ENCODE data around the gene KCTD7.
"Not testable (repeated sequence)": the region's sequence is repeated elsewhere in the genome, so short reads cannot be mapped to it uniquely, and the experiment has no call there.

KCTD7 gene

DNA sequence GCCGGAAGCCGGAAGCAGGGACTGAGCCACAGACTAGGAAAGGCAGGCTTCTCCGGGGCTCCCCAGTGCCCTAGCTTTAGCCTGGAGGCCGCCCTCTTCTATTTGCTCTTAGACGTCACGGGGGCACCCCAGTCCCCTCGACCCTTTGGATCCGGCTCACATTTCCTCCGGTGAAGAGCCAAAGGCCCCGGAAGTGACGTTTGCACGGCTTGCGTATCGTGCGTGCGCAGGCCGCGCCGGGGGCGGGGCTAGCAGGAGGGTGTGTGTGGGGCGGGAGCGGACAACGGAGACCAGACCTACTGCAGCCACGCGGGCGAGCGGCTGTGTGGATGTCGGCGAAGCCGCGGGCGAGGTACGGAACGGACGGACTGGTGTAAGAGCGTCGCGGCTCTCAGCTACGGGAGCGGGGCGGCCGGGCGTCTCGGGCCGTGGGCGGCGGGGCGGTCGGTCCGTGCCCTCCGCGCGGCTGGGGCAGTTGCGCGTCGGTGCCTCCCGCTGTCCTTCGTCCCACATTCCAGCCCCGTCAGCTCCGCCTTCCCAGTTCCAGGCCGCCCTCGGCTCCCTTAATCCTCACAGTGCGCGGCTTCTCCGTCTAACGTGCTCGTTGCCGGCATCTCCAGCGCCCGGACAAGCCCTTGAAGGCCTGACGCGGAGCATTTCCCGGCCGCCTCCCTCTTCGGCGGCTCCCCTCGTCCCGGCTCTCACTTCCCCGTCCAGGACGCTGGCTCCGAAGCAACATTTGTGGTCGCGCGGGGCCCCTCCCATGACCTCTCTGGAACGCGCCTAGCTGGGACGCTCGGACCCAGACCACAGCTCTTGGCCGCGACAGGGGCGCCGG lies 25.8 kb downstream of the KCTD7 start:
- DNase-seq (ENCODE audit: low spot score), result peak; percentile 98

DNA sequence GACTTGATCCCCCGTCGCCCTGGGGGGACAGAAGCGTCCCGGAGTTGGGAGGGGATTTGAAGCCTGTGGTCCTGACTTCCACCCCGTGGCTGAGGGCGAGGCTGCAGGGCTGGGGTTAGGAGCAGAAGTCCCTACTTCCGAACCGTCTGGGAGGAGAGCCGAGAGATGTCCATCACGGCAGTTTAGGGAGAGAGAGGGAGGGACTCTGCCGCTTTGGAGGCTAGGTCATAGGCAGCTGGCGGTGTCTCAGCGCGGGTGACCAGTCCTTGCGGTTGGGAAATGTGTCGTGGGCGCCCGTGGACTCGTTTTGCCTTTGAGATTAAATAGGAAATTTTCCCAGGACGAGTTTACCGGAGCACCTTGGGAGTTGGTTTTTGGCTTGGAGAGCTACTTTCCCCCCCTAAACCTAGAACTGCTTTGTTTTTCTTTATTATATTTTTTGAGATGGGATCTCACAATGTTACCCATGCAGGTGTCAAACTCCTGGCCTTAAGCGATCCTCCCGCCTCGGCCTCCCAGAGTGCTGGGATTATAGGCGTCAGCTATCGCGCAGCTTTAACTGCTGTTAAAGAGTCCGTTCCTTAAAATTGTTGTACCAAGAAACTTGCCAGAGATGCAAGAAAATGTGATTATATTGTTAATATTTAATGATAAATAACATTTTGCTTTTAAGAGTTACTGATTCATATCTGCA lies 26.6 kb downstream of the KCTD7 start:
- not testable (repeated sequence) for DNase-seq (ENCODE audit: low spot score)

GRCh38 chr7:66655826-66656485 lies 27.3 kb downstream of the KCTD7 start:
- peak; percentile 27 for DNase-seq (ENCODE audit: low spot score)

GRCh38 chr7:66657798-66658197 lies 29.1 kb downstream of the KCTD7 start:
- no peak for DNase-seq (ENCODE audit: low spot score)

DNA sequence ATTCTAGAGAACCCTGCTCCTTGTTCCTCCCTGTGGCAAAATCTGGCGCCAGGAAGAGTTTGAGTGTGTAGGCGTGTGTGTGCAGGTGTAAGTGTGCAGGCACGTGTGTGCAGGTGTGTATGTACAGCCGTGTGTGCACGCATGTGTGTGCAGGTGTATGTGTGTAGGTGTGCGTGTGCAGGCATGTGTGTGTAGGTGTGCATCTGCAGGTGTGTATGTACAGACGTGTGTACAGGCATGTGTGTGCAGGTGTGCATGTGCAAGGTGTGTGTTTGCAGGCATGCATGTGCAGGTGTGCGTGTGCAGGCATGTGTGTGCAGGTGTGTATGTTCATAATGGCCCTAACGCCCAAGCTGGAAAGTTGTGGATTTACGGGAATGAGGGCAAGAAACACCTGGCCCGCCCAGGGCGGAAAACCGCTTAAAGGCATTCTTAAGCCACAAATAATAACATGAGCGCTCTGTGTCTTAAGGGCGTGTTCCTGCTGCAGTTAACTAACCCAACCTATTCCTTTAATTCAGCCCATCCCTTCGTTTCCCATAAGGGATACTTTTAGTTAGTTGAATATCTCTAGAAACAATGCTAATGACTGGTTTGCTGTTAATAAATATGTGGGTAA lies 34.1 kb downstream of the KCTD7 start:
- no peak for DNase-seq (ENCODE audit: low spot score)

- DNase-seq (ENCODE audit: low spot score), result no peak
Observed at GRCh38 chr7:66664590-66665293, 36.1 kb downstream of the KCTD7 start.

GRCh38 chr7:66666313-66666952 lies 37.8 kb downstream of the KCTD7 start:
- DNase-seq (ENCODE audit: low spot score), result no peak

- no peak for DNase-seq (ENCODE audit: low spot score)
Observed at GRCh38 chr7:66667023-66667728, 38.5 kb downstream of the KCTD7 start.

GRCh38 chr7:66668112-66668511 lies 39.4 kb downstream of the KCTD7 start:
- DNase-seq (ENCODE audit: low spot score), result no peak

DNA sequence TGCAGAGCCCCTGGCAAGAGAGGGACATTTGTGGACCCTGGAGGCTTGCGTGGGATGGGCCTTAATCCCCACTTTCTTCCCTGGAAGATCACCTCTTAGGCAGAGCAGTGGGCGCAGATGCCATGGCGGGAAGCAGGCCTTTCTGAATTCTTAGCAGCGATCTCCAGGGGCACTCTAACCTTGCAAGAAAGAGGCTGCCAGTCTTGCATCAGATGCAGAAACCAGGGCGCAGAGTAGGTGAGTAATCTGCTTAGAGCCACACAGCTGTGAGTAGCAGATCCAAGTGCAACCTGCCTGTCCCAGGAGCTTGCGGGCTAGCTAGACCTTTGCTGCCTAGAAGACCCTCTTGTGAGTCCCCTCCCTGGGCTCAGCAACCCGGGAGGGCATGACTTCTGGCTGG lies 40.0 kb downstream of the KCTD7 start:
- no peak for DNase-seq (ENCODE audit: low spot score)

- DNase-seq (ENCODE audit: low spot score), result no peak
Observed at GRCh38 chr7:66669088-66669487, 40.4 kb downstream of the KCTD7 start.

GRCh38 chr7:66669496-66669895 lies 40.8 kb downstream of the KCTD7 start:
- DNase-seq (ENCODE audit: low spot score), result no peak

GRCh38 chr7:66671034-66671433 lies 42.4 kb downstream of the KCTD7 start:
- no peak for DNase-seq (ENCODE audit: low spot score)

DNA sequence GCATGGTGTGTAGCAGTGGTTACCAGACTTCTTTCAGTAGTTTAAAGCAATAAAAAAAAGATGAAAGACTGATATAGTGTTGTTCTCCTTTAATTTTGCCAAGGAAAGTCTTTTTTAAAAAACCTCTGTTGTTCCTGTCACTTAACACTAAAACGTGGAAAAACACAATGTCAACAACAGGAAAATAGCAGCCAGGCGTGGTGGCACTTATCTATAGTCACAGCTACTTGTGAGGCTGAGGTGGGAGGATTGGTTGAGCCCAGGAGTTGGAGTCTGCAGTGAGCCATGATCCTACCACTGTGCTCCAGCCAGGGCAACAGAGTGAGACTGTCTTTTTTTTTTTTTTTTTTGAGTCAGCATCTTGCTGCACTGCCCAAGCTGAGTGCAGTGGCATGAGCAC lies 42.8 kb downstream of the KCTD7 start:
- DNase-seq (ENCODE audit: low spot score), result not testable (repeated sequence)

DNA sequence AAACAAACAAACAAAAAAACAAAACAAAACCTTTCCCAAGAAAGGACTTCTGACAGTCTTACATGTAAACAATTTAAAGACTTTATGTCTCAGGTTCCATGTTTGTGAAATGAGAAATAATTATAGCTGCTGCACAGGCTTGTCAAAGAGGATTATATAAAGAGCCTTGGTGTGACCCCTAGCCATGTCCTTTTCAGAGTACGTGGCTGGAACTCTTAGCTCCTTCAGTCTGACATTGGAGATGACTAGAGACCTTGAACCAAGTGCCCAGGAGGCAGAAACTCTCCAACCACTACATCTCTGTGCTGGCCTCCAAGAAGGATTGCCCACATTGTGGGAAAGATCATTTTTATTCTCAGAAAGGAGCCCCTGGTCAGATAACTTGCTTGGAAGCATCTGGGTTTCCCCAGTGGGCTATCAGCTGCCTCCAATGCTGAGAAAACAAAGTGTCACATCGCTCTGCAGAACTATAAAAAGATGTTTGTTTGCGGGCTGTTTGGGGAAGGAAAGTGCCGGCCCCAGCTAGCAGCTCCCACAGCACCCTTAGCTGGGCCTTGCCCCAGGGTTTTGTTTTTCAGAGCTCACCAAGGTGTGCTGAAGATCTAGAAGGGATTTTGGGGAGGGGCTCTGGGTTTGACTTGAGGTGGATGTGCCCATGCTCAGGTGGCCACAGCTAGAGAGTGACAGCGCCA lies 43.9 kb downstream of the KCTD7 start:
- not testable (repeated sequence) for DNase-seq (ENCODE audit: low spot score)

DNA sequence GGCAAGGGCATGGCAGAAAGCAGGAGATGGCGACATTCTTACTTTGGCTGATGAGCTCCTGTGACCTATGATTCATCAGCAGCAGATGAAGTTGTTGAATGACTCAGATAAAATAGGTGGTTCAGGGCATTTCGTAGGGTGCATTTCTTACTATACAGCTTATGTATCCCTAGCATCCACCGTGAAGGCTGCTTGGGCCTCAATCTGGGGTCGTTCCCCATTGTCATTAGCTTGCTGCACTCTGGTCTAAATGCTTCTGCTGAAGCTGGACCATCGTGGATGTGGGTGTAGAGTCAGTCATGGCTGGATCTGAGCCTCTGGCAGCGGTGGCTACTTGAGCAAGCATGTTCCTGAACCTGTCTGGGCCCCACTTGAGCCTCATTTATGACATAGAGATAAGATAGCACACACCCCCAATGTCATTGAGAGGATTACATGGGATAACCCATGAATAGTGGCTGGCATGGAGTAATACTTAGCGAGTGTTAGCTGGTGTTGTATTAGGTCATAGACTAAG lies 44.5 kb downstream of the KCTD7 start:
- not testable (repeated sequence) for DNase-seq (ENCODE audit: low spot score)

DNA sequence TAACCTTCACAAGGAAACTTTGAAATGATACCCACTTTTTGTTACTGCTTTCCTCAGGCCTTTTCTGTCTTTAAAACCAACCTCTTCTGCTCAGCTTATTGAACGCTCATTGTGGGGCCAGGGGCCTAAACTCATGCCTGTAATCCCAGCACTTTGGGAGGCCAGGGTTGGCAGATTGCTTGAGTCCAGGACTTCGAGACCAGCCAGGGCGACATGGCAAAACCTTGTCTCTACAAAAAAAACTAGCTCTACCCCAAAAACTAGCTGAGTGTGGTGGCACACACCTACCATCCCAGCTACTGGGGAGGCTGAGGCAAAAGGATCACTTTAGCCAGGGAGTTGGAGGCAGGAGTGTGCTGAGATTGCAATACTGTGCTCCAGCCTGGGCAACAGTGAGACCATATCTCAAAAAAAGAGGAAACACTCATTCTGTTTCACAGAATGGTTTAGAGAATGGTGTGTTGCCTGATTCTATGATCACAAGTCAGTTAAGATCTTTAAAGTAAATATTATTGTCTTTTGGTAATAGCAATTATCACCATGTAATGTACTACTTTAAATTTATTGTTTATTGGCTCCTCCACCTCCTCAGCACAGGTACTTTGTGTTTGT lies 51.1 kb downstream of the KCTD7 start:
- no peak for DNase-seq (ENCODE audit: low spot score)

DNA sequence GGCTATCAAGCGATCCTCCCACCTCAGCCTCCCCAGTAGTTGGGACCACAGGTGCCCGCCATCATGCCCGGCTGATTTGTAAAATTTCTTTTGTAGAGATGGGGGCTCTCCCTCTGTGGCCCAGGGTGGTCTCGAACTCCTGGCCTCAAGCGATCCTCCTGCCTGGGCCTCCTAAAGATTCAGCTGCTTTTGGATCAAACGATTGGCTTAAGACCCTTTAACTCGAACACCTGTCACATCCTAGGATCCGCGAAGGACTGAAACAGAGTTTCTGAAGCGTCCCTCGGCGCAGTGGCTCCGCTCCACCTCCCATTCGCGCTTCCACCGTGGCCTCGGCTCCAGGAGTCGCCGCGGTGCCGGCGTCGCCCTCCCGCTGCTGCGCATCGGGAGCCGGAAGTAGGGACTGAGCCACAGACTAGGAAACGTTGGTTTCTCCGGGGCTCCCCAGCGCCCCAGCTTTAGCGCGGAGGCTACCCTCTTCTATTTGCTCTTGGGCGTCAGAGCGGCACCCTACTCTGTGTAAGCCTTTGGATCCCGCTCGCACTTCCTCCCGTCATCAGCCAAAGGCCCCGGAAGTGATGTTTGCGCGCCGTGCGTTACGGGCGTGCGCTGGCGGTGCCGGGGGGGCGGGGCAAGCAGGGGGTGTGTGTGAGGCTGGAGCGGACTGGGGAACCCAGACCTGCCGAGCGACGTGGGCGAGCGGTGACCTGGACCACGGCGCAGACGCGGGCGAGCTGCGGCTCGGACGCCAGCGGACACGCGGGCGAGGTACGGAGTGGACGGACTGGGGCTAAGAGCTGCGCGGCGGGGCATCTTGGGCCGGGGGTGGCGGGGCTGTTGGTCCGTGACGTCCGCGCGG lies 53.0 kb downstream of the KCTD7 start:
- peak; percentile 97 for DNase-seq (ENCODE audit: low spot score)
